GM21515 (cell line): ENCODE data around the gene CBLC.

Experiments
- ATAC-seq: cut with Tn5 transposase; IDR thresholded peaks from one replicate; pipeline ENCODE4 v1.9.1; 2021; ENCODE audit not compliant: unreplicated experiment

Gene CBLC, protein sequence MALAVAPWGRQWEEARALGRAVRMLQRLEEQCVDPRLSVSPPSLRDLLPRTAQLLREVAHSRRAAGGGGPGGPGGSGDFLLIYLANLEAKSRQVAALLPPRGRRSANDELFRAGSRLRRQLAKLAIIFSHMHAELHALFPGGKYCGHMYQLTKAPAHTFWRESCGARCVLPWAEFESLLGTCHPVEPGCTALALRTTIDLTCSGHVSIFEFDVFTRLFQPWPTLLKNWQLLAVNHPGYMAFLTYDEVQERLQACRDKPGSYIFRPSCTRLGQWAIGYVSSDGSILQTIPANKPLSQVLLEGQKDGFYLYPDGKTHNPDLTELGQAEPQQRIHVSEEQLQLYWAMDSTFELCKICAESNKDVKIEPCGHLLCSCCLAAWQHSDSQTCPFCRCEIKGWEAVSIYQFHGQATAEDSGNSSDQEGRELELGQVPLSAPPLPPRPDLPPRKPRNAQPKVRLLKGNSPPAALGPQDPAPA

DNA sequence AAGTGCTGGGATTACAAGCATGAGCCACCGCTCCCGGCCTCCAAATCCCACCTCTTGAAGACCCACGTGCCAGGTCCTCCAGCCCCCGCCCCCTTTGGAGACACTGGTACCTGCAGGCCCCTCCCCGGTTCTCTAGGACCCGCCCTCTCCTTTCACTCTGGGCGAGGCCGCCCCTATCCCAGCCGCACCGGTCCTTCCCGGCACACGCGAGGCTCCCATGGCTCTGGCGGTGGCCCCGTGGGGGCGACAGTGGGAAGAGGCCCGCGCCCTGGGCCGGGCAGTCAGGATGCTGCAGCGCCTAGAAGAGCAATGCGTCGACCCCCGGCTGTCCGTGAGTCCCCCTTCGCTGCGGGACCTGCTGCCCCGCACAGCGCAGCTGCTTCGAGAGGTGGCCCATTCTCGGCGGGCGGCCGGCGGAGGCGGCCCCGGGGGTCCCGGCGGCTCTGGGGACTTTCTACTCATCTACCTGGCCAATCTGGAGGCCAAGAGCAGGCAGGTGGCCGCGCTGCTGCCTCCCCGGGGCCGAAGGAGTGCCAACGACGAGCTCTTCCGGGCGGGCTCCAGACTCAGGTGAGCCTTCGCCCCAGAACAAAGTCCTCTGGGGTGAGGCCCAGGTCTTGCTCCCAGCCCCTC is at the start of gene CBLC:
Gene CBLC (plus strand): TSS at position 176 of the 633 bp plus-strand sequence. CDS start 42 bp downstream, at position 218.
- no peak for ATAC-seq

DNA sequence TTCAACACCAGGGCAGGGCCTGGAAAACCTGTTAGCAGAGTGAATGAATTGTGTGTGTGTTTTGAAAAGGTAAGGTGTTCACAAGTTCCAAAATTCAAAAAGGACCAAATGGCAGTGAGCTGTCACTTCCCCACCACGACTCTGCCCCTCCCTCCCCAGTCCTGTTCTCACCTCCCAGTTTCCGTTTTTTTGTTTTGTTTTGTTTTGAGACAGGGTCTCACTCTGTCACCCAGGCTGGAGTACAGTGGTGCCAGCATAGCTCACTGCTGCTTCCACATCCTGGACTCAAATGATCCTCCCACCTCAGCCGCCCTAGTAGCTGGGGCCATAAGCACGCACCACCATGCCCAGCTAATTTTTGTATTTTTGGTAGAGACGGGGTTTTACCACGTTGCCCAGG is 49.5 kb upstream of the CBLC start:
- no peak for ATAC-seq

DNA sequence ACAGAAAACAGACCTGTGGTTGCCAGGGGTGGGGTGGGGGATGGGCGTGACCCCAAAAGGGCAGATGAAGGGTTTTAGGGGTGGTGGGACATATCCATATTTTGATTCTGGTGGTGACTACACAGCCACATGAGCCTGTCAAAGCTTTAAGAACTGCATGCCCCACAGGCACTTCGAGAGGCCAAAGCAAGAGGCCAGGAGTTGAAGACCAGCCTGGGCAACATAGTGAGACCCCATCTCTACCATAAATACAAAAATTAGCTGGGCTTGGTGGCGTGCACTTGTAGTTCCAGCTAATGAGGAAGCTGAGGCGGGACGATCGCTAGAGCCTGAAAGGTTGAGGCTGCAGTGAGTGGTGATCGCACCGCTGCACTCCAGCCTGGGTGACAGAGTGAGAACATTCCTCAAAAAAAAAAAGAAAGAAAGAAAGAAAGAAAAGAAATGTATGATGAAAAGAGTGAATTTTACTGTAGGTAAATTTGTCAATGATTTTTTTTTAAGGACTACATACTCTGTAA is 48.1 kb upstream of the CBLC start:
- ATAC-seq: no peak

DNA sequence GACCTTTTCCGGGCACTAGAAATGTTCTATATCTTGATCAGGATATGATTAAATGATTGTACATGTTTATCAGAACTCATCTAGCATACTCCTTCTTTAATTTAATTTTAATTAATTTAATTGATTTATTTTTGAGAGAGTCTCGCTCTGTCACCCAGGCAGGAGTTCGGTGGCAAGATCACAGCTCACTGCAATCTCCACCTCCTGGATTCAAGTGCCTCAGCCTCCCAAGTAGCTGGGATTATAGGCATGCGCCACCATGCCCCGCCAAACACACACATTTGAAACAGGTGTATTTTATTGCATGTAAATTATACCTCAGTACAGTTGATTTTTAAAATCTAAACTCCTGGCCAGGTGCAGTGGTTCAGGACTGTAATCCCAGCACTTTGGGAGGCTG is 46.6 kb upstream of the CBLC start:
- no peak for ATAC-seq

DNA sequence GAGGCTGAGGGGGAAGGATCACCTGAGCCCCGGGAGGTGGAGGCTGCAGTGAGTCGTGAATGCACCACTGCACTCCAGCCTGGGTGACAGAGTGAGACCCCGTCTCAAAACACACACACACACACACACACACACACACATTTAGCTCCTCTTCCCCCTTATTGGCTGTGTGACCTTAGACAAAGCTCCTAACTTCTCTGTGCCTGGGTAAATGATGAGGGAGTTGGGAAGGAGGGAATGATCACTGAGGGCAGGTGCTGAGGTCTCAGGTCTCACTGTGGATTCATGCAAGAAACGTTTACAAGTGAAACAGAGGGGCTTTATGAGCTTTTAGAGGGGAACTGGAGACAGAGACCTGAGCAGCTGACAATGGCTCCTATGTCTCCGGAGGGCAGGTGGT is 46.1 kb upstream of the CBLC start:
- no peak for ATAC-seq

DNA sequence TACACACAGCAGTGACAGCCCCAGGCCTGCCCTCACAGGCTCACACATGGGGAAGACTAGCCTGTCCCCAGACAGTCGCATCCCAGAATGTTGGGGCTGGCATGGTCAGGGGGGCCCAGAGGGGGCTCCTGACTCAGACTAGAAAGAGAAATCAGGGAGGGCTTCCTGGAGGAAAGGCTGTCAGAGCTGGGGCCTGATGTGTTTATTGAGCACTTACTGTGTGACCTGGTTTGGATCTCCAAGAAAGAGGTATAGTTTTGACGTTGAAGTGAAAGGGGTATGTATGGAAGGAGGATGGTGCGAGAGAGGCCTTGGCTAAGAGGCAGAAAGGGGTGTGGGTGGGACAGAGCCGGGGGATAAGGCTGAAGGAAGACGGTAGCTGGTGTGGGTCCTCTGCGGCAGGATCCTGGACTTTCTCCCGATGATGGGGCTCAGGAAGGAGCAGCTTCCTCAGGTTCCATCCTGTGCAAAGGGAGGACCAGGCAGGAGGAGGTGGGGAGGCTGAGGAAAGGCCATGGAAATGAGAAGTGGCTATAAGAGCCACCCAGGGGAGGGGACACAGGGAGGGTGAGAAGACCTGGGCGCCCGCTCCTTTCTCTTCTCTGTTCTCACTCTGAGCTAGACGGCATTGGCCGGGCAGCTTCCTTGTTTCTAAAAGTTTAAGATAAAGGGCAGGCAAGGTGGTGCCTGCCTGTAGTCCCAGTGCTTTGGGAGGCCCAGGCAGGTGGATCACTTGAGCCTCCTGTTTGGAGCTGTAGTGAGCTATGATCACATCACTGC is 45.3 kb upstream of the CBLC start:
- no peak for ATAC-seq

DNA sequence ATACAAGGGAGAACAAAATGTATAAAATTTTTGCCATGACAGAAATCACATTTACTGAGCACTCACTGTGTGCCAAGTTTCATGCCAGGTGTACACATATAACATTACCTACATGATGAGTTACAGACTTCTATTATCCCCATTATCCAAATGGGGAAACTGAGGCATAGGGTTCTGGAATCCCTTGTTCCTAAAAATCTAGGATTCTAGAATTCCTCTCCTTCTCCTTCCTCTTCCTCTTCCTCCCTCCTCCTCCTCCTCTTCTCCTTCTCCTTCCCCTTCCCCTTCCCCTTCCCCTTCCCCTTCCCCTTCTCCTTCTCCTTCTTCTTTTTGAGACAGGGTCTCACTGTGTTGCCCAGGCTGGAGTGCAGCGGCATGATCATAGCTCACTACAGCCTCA is 43.3 kb upstream of the CBLC start:
- ATAC-seq: no peak

DNA sequence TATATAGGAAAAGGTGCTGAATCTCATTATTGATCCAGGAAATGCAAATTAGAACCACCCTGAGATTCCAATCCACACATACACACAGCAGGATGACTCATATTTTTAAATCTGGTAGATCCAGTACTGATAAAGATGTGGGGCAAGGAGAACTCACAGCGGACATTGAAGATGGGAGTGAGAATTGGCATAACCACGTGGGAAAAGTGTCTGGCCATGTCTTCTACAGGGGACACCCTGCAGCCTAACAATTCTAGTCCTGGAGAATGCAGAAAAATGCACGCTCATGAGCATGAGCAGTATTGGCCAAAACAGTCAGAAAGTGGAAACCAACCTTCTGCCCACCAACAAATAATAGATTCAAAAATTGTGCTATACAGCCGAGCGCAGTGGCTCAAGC is 42.7 kb upstream of the CBLC start:
- ATAC-seq: no peak

DNA sequence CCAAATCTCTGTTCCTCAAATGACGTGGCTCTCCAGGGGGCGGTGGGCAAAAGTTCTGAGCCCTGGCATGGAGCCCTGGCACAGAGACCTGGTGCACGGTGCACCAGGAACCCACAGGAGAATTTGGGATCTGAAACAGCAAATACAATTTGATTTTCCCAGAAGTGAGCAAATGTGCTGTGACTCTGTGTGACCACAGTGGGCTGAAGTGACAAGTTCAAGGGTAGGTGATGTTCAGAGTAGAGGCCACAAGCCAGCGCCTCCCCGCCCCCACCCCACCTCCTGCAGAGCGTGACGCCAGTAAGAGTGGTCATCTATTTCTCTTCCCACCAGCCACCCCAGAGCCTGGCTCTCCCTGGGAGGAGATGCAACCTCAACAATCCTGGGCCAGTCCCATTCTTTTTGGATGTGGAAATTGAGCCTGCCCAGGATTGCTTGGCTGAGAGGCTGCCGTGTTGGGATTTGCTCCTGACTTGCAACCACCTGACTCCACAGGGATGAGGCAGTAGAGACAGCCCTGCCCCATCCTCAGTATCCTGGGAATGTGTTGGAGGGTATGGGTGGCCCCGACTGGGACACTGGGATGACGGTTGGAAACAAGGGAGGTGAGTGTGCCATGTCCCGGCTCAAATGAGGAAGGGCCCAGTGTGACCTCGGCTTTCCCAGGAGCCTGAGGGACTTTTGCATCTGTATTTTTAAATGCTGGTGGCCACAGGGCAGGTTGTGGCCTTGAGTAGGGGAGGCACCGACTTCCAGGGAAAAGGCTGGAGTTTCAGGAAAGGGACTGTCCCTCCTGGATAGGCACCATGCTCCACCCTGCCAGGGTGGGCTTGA is 40.2 kb upstream of the CBLC start:
- ATAC-seq: no peak

DNA sequence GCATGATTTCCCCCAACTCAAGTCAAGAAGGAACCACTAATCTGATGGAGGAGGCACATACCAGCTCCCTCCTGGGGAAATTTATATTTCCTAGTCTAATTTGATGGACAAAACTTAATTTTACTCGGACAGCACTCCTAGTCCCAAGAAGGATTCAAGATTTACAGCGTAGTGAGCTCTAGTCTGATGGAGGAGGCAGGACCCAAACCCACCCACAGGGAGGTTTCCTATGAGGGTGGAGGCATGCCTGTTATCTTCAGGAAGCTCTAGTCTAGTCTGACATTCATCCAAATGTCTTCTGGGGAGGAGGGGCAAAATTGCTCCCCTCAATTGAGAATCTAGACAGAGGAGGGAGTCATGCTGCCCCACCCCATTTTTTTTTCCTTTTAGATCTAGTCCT is 39.6 kb upstream of the CBLC start:
- ATAC-seq: no peak

DNA sequence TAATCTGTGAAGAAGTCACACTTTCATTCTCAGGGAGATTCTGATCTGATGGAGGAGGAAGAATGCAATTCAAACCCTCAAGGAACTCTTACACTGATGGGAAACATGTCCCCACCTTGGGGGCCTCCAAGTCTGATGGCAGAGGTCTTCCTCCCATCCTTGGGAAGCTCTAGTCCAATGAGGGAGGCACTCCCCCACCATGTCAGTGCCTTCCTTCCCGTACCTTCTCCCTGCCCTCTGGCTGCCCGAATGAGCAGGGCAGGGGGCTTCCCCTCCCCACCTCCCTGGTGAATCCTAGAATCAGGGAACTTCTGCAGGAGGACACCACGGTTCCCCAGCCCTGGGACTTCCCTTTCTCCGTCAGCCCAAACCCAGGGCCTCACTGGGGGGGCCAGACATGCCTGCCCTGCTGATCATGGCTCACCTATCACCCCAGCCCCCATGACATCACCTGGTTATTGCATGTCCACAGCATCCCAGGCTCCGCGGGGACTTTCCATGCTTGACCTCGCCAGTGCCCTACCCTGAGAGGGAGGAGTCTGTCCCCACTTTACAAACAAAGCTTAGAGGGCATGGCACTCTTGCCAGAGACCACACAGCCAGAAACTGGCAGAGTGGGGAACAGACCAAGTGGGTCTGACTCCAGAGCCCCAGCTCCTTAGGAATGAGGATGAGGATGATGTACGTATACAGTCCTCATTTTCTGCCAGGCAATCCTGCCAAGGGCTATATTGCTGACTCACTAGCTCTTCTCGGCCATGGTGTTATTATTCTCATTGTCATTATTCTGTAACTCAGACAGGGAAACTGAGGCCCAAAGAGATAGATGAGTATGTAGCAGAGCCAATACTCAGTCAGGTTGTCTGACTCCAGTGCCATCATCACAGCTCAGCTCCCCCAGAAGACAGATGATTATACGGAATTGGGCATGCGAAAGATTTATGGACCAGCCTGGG is 38.8 kb upstream of the CBLC start:
- ATAC-seq: no peak

DNA sequence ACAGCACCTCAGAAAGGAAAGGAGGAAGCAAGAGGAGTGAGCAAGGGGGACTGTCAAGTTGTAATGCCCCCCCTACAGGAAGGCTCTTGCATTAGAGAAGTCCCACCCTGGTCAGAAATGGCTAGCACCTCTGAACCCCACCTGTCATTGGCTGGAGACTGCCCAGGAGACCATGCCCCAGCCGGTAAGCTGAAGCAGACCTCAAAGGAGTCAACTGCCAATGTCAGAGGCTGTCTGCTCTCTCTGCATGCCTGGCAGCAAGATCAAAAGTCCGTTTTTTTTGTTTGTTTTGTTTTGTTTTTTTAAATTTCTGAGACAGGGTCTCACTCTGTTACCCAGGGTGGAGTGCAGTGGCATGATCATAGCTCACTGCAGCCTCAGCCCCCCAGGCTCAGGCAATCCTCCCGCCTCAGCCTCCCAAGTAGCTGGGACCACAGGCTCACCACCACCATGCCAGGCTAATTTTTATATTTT is 37.3 kb upstream of the CBLC start:
- ATAC-seq: no peak

DNA sequence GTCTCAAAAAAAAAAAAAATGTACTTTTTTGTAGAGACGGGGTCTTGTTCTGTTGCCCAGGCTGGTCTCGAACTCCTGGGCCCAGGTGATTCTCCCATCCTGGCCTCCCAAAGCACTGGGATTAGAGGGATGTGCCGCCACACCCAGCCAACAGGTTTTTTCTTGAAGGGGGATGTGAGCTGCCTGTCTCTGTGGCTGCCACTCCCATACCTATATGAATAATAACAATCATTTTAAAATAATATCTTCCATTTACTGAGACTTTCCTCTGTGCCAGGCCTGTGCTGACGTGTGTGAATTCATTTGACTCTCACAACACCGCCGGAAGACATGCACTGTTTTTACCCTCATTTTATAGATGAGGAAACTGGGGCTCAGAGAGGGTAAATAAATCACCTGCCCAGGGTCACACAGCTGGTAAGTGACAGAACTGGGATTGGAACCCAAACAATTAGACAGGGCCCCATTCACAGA is 36.4 kb upstream of the CBLC start:
- no peak for ATAC-seq

DNA sequence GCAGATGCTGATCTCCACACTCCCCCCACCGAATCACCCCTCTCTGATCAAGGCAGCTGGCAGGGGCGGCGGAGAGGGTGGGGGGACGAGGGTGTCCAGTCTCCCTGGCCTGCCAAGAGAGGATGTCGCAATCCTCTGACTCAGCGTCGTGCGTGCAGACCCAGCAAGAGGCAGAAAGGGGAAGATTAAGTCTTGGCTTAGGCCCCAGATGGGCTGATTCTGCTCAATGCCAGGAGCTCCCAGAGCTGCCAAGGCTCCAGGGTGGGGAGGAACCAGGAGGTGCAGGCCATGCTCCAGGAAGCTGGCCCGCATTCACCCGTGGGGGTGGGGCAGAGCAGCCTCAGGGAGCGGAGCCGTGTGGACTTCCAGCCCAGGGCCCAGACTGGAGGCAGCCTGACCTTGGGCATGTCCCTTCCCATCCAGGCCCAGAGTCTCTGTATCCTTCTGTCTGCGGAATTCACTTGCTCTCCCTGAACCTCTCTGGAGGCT is 35.8 kb upstream of the CBLC start:
- no peak for ATAC-seq

DNA sequence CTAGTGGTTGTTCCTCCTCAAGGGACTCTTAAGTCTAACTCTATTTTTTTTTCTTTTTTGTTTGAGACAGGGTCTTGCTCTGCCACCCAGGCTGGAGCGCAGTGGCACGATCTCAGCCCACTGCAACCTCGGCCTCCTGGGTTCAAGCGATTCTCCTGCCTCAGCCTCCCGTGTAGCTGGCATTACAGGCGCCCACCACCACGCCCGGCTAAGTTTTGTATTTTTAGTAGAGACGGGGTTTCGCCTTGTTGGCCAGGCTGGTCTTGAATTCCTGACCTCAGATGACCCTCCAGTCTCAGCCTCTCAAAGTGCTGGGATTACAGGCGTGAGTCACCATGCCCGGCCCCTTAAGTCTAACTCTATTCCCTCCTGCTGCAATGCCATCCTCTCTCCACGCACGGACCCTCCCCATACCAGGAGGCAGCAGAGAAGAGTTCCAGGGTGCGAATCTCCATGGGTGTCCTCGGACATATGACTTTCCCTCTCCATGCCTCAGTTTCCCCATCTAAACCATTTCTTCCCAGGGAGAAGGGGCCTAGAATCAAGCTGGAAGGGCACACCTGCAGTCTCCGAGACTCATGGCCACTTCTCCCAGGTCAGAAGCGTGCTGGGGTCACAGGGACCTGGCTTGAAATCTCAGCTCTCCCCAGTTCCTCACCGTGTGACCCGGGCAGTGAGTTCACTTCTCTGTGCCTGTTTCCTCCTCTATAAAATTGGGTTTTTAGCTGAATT is 35.2 kb upstream of the CBLC start:
- ATAC-seq: no peak

DNA sequence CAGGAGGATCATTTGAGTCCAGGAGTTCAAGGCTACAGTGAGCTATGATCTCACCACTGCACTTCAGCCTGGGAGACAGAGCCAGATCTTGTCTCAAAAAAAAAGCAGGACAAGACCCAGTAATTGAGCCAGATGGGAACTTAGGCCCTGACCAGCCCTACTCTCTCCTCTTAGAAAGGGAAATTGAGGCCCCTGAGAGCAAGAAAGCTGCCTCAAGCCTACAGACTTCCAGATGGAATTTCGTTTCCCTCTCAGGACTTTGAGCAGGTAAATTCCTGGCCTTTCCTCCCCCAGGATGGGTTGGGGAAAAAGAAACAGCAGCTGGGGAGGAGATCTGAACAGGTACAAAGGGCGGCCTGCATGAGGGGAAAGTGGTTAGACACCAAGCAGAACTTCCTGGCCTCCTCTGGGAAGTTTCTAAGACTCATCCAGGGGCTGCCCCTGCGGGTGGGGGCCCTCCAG is 32.8 kb upstream of the CBLC start:
- ATAC-seq: no peak

DNA sequence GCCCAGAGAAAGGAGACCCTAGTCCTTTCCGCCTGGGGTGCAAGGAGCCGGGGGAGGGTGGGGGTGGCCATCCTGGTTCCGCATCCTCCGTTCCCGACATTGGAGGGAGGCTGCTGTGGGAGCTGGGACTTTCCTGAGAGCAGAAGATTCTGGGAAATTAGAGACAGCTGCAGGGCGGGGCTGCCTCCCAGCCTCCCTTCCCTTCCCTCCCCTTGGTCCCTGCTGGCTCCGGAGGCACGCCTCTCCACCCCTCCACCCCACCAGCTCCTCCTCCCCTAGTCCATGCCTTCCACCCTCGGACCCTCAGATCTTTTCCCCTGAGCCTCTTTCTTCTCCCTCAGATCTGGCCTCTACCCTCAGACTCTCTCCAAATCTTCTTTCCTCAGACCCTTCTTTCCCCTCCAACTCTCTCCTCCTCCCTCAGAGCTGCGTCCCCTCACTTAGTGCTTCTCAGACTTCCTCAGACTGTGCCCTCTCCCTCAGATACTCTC is 32.3 kb upstream of the CBLC start:
- no peak for ATAC-seq
